HG03095 (cell line): ENCODE results near the gene SPSB3.
"Not testable (repeated sequence)": the region's sequence is repeated elsewhere in the genome, so short reads cannot be mapped to it uniquely, and the experiment has no call there.

ENCODE experiments used
- ATAC-seq: cut with Tn5 transposase; IDR thresholded peaks from one replicate; pipeline ENCODE4 v1.9.1; 2021; ENCODE audit warnings: moderate library complexity; ENCODE audit not compliant: unreplicated experiment

The SPSB3 gene

GRCh38 chr16:1817276-1817589, 34.9 kb upstream of the SPSB3 start:
- ATAC-seq, result no peak

DNA sequence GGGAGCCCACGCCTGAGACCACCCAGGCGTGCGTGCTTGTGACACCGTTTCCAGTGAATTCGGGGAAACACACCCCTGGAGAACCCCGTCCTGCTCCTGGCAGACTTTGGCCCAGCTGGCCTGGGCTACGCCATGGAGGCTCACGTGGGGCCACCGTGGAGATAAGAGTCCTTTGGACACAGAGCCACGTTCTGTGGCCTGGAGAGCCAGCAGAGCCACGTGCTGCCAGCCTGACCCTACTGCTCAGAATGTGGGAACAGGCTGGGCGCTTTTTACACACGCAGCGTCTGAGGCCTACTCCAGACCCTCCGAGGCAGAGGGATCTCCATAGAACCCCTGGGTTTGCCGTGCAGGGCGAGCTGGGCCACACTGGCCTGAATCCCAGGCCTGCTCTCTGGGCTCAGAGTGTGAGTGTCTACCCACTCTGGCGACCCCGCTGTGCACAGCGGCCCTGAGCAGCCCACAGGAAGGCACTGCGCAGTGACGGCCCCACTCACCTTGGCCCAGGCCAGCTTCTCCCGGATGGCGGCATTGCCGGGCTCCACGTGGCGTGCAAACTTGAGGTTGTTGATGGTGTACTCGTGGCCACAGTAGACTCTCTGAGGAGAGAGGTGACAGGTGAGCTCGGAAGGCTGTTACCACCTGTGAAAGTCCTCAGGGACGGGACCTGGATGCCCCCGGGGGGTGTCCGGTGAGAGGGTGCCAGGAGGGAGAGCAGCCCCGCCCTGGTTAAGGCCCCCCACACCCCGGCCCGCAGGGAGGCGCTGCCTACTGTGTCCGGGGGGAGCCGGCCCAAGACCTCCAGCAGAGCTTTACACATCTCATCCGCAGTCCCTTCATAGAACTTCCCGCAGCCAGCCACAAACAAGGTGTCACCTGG, 34.3 kb upstream of the SPSB3 start:
- ATAC-seq, result no peak

- no peak for ATAC-seq
Observed at GRCh38 chr16:1815461-1815860, 33.1 kb upstream of the SPSB3 start.

DNA sequence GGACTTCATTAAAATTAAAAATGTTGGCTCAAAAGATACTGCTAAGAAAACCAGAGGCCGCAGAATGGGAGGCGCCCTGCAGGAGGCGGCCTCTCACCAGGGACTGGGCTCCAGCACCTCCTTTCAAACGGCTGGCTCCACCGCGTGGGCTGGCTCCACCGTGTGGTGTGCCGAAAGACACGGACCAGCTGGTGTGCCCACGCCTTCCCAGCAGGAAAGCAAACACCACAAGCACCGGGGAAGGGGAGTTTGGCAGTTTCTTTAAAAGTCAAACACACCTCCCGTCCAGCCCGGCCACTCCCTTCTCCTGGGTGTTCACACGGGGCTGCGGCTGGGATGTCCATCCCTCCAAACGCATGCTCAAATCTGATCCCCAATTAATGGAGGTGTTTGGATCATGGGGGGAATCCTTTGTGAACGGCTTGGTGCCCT, 30.4 kb upstream of the SPSB3 start:
- ATAC-seq, result no peak

GRCh38 chr16:1810536-1810935, 28.2 kb upstream of the SPSB3 start:
- no peak for ATAC-seq

DNA sequence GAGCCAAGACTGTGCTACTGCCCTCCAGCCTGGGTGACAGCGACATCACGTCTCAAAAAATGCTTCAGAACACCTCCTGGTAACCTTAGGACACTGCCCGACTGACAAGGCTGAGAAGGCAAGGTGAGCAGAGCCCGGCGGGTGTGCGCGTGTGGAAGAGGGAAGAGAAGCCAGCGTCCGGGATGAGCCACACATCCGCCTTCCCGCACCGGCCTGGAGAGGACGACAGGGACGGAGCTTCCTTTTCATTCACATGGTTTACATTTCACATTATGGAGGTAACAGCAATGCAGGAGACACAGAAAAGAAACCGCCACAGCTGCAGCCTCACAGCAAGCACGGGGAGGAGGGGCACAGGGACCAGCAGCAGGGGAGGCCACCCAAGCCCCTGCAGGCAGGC, 27.7 kb upstream of the SPSB3 start:
- no peak for ATAC-seq

DNA sequence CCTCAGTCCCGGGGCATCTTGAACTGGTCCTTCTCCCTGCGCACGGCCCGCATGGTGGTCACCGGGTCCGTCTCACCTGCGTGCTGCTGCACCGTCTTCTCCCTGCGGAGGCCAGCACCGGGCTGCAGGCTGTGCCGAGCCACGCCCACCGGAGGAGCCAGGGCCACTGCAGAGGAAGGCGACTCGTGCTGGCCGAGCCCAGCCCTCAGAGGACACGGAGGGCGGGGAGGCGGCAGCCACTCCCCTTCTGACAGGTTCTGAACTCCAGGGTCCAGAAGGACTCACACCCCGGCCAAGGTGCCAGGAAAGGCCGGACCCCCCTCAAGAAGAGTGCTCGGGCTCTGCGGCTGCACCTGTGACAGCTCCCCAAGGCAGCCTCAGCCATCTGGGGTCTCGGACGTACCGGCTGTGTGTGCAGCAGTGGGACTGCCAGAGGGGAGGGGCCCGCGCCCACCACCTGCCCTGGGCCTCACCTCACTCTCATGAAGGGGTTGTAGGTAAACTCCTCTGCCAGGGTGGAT, 27.0 kb upstream of the SPSB3 start:
- no peak for ATAC-seq

- no peak for ATAC-seq
Observed at GRCh38 chr16:1808691-1809090, 26.3 kb upstream of the SPSB3 start.

- no peak for ATAC-seq
Observed at GRCh38 chr16:1807626-1808025, 25.3 kb upstream of the SPSB3 start.

DNA sequence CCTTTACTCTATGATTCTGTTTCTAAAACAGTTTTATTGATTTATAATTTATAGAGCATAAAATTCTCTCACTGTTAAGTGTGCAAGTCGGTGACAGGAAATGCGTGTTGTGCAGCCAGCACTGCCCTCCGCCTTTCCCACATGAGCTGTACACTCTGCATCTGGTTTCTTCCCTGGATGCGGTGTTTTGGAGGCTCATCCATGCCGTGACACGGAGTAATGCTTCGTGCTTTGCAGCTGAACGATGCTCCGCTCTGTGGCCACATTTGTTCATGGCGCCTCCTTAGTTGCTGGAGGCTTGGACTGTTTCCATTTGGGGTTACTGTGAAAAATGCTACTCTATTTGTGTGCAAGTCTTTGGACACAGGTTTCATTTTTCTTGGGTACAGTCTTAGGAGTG, 18.3 kb upstream of the SPSB3 start:
- no peak for ATAC-seq

GRCh38 chr16:1799263-1799662, 16.9 kb upstream of the SPSB3 start:
- ATAC-seq, result not testable (repeated sequence)

DNA sequence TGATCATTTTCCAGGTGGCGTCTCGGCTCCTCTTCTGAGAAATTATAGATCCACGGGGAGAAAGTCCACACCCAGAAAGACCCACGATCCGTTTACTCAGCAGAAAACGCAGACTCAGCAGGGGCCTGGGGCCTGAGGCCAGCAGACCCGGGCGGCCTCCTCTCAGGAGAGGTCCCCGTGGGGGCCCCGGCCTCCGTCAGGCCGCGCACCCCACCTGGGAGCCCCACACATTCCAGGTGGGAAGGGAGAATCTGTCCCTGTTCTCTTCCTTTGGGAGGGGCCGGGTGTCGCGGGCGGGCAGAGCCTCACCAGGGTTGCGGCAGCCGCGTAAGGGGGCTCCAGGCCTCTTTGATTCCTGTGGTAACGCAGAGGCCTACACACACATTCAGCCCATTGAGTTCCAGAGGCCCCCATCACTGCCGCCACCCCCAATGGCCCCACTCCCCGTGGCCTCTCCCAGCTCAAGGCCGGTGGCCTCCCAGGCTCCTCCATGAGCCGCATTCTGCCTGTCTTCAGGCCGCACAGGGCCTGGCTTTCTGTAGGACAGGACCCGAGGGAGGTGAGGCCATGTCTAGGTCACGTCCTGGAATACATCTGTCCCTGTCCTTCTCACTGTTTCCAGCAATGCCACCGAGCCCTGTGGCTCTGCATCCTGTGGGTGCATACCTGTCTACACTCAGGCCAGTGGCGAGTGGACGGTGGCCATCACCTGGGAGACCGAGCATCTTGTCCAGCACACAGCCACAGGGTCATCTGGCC, 12.7 kb upstream of the SPSB3 start:
- no peak for ATAC-seq

DNA sequence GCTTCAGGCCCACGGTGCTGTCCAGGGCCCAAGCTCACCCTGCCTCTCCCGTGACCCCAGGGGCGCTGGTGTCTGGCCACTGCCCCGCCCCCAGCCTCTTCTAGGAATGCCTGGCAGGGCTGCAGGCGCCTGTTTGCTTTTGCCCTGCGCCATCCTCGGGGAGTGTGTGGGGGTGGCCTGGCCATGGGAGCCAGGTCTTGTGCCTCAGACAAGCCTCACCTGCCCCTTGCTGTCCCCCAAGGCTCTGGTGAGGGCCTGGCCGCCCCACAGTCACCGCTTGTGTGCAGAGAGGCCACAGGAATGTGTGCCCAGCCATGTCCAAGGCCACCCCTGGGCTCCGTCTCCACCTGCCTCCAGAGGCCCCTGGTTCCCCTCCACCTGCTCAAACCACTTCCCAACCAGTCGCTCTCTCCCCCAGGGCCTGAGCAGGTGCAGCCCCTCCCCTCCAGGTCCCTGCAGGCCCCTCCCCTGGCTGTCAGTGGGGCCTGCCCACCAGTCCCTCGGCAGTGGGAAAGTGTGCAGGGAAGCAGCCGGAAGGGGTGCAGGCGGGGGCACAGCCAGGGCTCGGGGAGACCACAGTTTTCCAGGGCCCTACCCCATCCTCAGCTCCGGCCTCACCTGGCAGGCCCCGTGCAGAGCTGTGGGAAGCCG, 12.0 kb upstream of the SPSB3 start:
- no peak for ATAC-seq

GRCh38 chr16:1793578-1794220, 11.3 kb upstream of the SPSB3 start, which contains the start of gene IGFALS:
TSS of gene IGFALS (minus strand) at chr16:1793705. CDS start at chr16:1793652, 53 bp downstream.
- ATAC-seq, result no peak

DNA sequence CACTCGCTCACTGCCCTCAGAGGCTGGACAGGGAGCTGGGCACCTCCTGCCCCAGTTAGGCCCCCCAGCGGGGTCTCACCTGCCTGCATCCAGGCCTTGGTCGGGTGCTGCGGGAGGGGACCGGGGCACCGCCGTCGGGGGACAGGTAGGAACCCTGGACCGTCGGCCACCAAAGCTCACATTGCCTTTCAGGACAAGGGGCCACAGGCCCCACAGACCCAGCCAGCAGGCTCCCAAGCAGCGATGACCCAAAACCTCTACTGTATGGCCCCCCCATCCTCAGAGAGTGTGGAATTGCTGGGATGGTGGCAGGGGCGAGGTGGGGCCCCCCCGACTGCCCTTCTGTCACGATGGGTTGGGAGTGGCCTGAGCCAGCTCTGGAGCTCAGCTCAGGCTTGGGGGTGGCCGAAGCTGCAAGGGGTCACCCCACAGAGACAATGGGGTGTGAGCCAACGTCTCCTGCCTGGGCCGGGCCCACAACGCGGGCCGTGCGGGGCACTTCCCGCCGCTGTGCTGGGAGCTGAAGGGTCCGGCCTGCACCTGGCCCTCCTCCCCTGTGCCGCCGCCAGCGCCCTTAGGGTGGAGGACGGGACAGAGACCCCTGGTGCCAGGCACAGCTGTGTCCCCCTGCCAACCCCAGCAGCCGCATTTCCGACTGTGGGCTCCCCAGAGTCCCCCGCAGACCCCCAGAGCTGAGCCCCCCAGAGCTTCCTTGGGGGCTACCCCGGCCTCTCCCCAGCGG, 10.6 kb upstream of the SPSB3 start:
- ATAC-seq, result no peak

DNA sequence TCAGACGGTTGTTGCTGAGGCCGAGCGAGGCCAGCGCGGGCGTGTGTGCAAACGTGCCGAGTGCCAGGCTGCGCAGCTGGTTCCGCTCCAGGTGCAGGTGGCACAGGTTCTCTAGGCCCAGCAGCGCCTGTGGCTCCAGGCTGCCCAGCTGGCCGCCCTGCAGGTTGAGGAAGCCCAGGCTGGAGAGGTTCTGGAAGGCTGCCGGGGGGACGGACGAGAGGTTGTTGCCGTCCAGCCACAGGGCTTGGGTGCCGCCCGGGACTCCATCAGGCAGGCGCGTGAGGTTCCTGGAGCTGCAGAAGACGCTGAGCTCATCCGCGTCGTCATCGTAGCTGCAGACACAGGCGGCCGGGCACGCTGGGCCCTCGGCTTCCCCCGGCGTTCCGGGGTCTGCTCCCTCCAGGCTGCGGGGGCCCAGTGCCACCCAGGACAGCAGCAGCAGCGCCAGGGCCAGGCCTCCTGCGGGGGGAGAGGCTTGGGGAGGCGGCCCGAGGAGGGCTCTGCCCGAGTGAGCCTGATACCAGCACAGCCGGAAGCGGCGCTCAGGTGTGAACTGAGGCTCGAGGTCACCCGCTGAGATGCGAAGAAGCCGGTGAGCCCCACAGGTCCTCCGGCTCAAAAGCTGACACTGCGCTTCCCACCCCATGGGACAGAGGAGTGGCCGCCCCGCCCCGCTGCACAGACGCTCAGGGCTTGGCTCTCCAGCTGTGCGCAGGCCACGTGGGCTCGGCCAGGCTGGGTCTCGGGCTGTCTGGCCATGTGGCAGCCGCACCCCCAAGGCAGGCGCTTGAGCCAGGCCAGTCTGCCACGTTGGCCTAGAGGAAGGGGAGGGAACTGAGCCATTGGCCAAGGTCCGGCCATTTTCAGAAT, 9.8 kb upstream of the SPSB3 start:
- no peak for ATAC-seq

GRCh38 chr16:1791256-1791942, 9.0 kb upstream of the SPSB3 start:
- ATAC-seq, result no peak

DNA sequence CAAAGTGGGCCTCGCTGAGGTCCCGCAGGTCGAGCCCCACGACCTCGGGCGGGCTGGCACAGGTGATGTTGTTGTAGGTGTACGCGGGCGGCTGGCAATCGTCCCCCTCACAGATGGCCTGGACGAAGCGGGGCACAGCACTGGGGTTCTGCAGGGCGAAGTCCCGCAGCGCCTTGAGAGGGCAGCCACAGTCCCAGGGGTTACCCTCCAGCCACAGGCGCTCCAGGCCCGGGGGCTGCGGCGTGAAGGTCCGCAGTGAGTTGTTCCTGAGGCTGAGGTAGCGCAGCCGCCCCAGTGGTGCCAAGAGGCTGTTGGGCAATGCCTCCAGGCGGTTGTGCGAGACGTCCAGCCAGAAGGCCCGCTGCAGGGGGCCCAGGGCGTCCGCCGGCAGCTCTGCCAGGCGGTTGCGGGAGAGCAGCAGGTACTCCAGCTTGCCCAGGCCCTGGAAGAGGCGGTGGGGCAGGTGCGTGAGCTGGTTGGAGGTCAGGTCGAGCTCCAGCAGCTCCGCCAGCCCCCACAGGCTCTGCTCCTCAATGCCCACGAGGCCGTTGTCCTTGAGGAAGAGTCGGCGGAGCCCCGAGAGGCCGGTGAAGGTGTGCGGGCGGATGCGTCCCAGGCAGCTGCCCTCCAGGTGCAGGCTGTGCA, 8.4 kb upstream of the SPSB3 start:
- no peak for ATAC-seq
